HTR-8/SVneo (cell line): ENCODE results near the gene GATAD2B.
"Not testable (repeated sequence)": the region's sequence is repeated elsewhere in the genome, so short reads cannot be mapped to it uniquely, and the experiment has no call there.

ENCODE experiments used
- DNase-seq: peaks from one replicate; pipeline ENCODE4 v3.0.0; 2011; ENCODE audit warnings: low spot score, mixed read lengths; ENCODE audit not compliant: insufficient read length
- FAIRE-seq: peaks from 2 replicates; lab custom pipeline; 2011; peaks lifted over from hg19 to GRCh38; lab: Jason Lieb, UNC

Gene GATAD2B

GRCh38 chr1:153783233-153784190, 139.3 kb downstream of the GATAD2B start:
- FAIRE-seq (peak; percentile 54), DNase-seq (peak; percentile 94)

GRCh38 chr1:153782648-153783047, 140.1 kb downstream of the GATAD2B start:
- FAIRE-seq, DNase-seq: not testable (repeated sequence)

- no peak for FAIRE-seq
- no peak for DNase-seq
Measured at GRCh38 chr1:153780551-153780950, 142.2 kb downstream of the GATAD2B start.

- FAIRE-seq (no peak), DNase-seq (no peak)
Measured at GRCh38 chr1:153779781-153780541, 142.8 kb downstream of the GATAD2B start.

- no peak for FAIRE-seq
- no peak for DNase-seq
Measured at GRCh38 chr1:153778824-153779519, 143.8 kb downstream of the GATAD2B start.

GRCh38 chr1:153778051-153778823, 144.5 kb downstream of the GATAD2B start:
- FAIRE-seq (no peak), DNase-seq (no peak)

GRCh38 chr1:153777648-153778047, 145.1 kb downstream of the GATAD2B start:
- DNase-seq (no peak), FAIRE-seq (no peak)

GRCh38 chr1:153776845-153777370, 145.9 kb downstream of the GATAD2B start:
- FAIRE-seq (no peak), DNase-seq (no peak)

GRCh38 chr1:153776352-153776751, 146.4 kb downstream of the GATAD2B start:
- FAIRE-seq (no peak), DNase-seq (no peak)

GRCh38 chr1:153775458-153776327, 147.1 kb downstream of the GATAD2B start:
- DNase-seq (peak; percentile 57), FAIRE-seq (peak; percentile 26)

GRCh38 chr1:153774780-153775457, 147.9 kb downstream of the GATAD2B start, which contains the start of gene SLC27A3:
TSS of gene SLC27A3 (plus strand) at chr1:153775407. CDS start at chr1:153775498, 91 bp downstream.
- DNase-seq: no peak
- no peak for FAIRE-seq

GRCh38 chr1:153774026-153774595, 148.7 kb downstream of the GATAD2B start:
- FAIRE-seq (no peak), DNase-seq (no peak)

- no peak for FAIRE-seq
Measured at GRCh38 chr1:153773096-153773921, 149.5 kb downstream of the GATAD2B start.

GRCh38 chr1:153771841-153772593, 150.8 kb downstream of the GATAD2B start:
- DNase-seq: peak; percentile 17

More at GRCh38 chr1:153773096-153773921, 149.5 kb downstream of the GATAD2B start:
- DNase-seq: no peak

GRCh38 chr1:153771261-153771660, 151.5 kb downstream of the GATAD2B start:
- FAIRE-seq: no peak
- DNase-seq: no peak

More at GRCh38 chr1:153771841-153772593, 150.8 kb downstream of the GATAD2B start:
- peak; percentile 64 for FAIRE-seq

GRCh38 chr1:153770797-153771196, 152.0 kb downstream of the GATAD2B start:
- DNase-seq: no peak
- no peak for FAIRE-seq
